Measurements from ENCODE around the gene RS1.

DNA sequence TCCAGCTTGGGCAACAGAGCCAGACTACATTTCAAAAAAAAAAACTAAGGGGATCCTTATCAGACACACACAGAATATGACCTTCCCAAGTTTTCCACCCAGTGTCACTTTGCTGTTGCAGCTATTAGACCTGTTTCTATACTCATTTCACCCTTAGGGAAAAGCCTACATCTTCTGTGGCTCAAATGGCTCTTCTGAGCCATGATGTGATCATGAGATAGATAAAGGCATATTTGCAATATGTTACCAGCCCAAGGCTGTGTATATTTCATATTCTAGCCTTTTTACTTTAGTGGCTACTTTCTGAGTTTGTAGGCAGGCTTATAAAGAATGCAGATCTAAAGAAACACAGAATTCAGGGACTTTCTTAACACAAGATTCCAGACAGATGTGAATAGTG, 19.3 kb downstream of the RS1 start:
- TF ChIP-seq EP300 (IDR thresholded peaks at IDR 0.05): no peak
- no peak for TF ChIP-seq POLR2A (IDR thresholded peaks at IDR 0.05)
- no peak for TF ChIP-seq CTCF (IDR thresholded peaks at IDR 0.05)

Measured in gastroesophageal sphincter (tissue), 3 donors.